SK-N-SH treated with all-trans-retinoic acid at 6 μM for 48 hours (cell line): Measurements from ENCODE around the gene ADM.

Source experiments
- ARNTL ChIP-seq: fragments of 450-650 bp; formaldehyde crosslinking; IDR thresholded peaks from 2 replicates; pipeline ENCODE4 v1.5.0; 2020; ENCODE audit warnings: low read depth, mild to moderate bottlenecking, moderate library complexity, borderline replicate concordance
- CSDC2 ChIP-seq: fragments of 250-450 bp; sonication (Bioruptor Pico); IDR thresholded peaks from 2 replicates; pipeline ENCODE4 v1.5.0; 2020; ENCODE audit warnings: mild to moderate bottlenecking, moderate library complexity
- GLIS3 ChIP-seq: fragments of 250-450 bp; sonication (Bioruptor Pico); IDR thresholded peaks from 2 replicates; pipeline ENCODE4 v1.5.0; 2020; ENCODE audit warnings: mild to moderate bottlenecking, moderate library complexity
- ISL1 ChIP-seq: fragments of 250-450 bp; sonication (Bioruptor Pico); IDR thresholded peaks from 2 replicates; pipeline ENCODE4 v2.1.2; 2022; ENCODE audit warnings: mild to moderate bottlenecking, moderate library complexity
- RARB ChIP-seq: fragments of 250-450 bp; sonication (Bioruptor Pico); IDR thresholded peaks from 2 replicates; pipeline ENCODE4 v1.8.0; 2021; ENCODE audit warnings: mild to moderate bottlenecking, moderate library complexity
- ZC3H10 ChIP-seq: fragments of 250-450 bp; sonication (Bioruptor Pico); IDR thresholded peaks from 2 replicates; pipeline ENCODE4 v1.5.1; 2021; ENCODE audit warnings: mild to moderate bottlenecking, moderate library complexity
- ZFP30 ChIP-seq: fragments of 450-650 bp; formaldehyde crosslinking; IDR thresholded peaks from 2 replicates; pipeline ENCODE4 v1.5.0; 2022; ENCODE audit warnings: mild to moderate bottlenecking, moderate library complexity
- ZNF565 ChIP-seq: fragments of 450-650 bp; formaldehyde crosslinking; conservative IDR thresholded peaks from 2 replicates; pipeline ENCODE4 v1.5.0; 2020; ENCODE audit warnings: low read depth, mild to moderate bottlenecking, moderate library complexity
- ZNF70 ChIP-seq: fragments of 450-650 bp; formaldehyde crosslinking; IDR thresholded peaks from 2 replicates; pipeline ENCODE4 v1.5.0; 2020; ENCODE audit warnings: mild to moderate bottlenecking, moderate library complexity
- TF ChIP-seq, protein P1 (sequence below): fragments of 250-450 bp; sonication (Bioruptor Pico); IDR thresholded peaks from 2 replicates; pipeline ENCODE4 v1.5.1; 2020; ENCODE audit warnings: low read depth, mild to moderate bottlenecking, moderate library complexity
- TF ChIP-seq, protein P2 (sequence below): fragments of 250-450 bp; sonication (Bioruptor Pico); IDR thresholded peaks from 2 replicates; pipeline ENCODE4 v1.5.1; 2021; ENCODE audit warnings: mild to moderate bottlenecking, moderate library complexity
- TF ChIP-seq, protein P3 (sequence below): fragments of 250-450 bp; sonication (Bioruptor Pico); IDR thresholded peaks from 2 replicates; pipeline ENCODE4 v1.5.0; 2020; ENCODE audit warnings: mild to moderate bottlenecking, moderate library complexity

GRCh38 chr11:10298342-10298741 is 6.5 kb upstream of the ADM start:
- TF ChIP-seq ZFP30 (CRISPR knock-in tag) (no peak), CSDC2 (no peak), ARNTL (CRISPR knock-in tag) (no peak), GLIS3 (CRISPR knock-in tag) (no peak), ZC3H10 (CRISPR knock-in tag) (no peak), ZNF565 (CRISPR knock-in tag) (no peak), RARB (CRISPR knock-in tag) (no peak), ISL1 (CRISPR knock-in tag) (no peak), ZNF70 (CRISPR knock-in tag) (no peak)
- TF ChIP-seq, protein P1, sequence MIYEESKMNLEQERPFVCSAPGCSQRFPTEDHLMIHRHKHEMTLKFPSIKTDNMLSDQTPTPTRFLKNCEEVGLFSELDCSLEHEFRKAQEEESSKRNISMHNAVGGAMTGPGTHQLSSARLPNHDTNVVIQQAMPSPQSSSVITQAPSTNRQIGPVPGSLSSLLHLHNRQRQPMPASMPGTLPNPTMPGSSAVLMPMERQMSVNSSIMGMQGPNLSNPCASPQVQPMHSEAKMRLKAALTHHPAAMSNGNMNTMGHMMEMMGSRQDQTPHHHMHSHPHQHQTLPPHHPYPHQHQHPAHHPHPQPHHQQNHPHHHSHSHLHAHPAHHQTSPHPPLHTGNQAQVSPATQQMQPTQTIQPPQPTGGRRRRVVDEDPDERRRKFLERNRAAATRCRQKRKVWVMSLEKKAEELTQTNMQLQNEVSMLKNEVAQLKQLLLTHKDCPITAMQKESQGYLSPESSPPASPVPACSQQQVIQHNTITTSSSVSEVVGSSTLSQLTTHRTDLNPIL (CRISPR knock-in tag): no peak
- TF ChIP-seq, protein P2, sequence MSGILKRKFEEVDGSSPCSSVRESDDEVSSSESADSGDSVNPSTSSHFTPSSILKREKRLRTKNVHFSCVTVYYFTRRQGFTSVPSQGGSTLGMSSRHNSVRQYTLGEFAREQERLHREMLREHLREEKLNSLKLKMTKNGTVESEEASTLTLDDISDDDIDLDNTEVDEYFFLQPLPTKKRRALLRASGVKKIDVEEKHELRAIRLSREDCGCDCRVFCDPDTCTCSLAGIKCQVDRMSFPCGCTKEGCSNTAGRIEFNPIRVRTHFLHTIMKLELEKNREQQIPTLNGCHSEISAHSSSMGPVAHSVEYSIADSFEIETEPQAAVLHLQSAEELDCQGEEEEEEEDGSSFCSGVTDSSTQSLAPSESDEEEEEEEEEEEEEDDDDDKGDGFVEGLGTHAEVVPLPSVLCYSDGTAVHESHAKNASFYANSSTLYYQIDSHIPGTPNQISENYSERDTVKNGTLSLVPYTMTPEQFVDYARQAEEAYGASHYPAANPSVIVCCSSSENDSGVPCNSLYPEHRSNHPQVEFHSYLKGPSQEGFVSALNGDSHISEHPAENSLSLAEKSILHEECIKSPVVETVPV (CRISPR knock-in tag): no peak
- TF ChIP-seq, protein P3, sequence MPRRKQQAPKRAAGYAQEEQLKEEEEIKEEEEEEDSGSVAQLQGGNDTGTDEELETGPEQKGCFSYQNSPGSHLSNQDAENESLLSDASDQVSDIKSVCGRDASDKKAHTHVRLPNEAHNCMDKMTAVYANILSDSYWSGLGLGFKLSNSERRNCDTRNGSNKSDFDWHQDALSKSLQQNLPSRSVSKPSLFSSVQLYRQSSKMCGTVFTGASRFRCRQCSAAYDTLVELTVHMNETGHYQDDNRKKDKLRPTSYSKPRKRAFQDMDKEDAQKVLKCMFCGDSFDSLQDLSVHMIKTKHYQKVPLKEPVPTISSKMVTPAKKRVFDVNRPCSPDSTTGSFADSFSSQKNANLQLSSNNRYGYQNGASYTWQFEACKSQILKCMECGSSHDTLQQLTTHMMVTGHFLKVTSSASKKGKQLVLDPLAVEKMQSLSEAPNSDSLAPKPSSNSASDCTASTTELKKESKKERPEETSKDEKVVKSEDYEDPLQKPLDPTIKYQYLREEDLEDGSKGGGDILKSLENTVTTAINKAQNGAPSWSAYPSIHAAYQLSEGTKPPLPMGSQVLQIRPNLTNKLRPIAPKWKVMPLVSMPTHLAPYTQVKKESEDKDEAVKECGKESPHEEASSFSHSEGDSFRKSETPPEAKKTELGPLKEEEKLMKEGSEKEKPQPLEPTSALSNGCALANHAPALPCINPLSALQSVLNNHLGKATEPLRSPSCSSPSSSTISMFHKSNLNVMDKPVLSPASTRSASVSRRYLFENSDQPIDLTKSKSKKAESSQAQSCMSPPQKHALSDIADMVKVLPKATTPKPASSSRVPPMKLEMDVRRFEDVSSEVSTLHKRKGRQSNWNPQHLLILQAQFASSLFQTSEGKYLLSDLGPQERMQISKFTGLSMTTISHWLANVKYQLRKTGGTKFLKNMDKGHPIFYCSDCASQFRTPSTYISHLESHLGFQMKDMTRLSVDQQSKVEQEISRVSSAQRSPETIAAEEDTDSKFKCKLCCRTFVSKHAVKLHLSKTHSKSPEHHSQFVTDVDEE (CRISPR knock-in tag): no peak
